ENCODE data around the gene FMNL2.

The FMNL2 gene

GRCh38 chr2:152326710-152327109 lies 8.3 kb upstream of the FMNL2 start:
- DNase-seq (ENCODE audit: low spot score): no peak
- H3K27ac ChIP-seq: no peak overlapping the region
- ChIA-PET CTCF (no interaction called here), POLR2A (ENCODE audit: low non-redundant PET) (no interaction called here)
- no peak for TF ChIP-seq CTCF (conservative IDR thresholded peaks at IDR 0.05; ENCODE audit: low read depth)

- CTCF ChIA-PET: no interaction called here
- H3K27ac ChIP-seq: no peak overlapping the region
- DNase-seq (ENCODE audit: low spot score): no peak
- no peak for TF ChIP-seq CTCF (conservative IDR thresholded peaks at IDR 0.05; ENCODE audit: low read depth)
- POLR2A ChIA-PET (ENCODE audit: low non-redundant PET): no interaction called here
Observed at GRCh38 chr2:152328013-152328412, 7.0 kb upstream of the FMNL2 start.

- no peak overlapping the region for H3K27ac ChIP-seq
- POLR2A ChIA-PET (ENCODE audit: low non-redundant PET): no interaction called here
- TF ChIP-seq CTCF (conservative IDR thresholded peaks at IDR 0.05; ENCODE audit: low read depth): no peak
- CTCF ChIA-PET: no interaction called here
- DNase-seq (ENCODE audit: low spot score): no peak
Observed at GRCh38 chr2:152330235-152330866, 4.6 kb upstream of the FMNL2 start.

- no peak for TF ChIP-seq CTCF (conservative IDR thresholded peaks at IDR 0.05; ENCODE audit: low read depth)
- H3K27ac ChIP-seq: peak overlapping the region; percentile 95
- no peak for DNase-seq (ENCODE audit: low spot score)
- POLR2A ChIA-PET (ENCODE audit: low non-redundant PET): no interaction called here
- CTCF ChIA-PET: interaction anchor here (1.0 kb wide), 2 partner anchors 145 to 246 kb away, joined by 4 to 8 read pairs; no protein-coding TSS in a partner anchor
Observed at GRCh38 chr2:152334701-152335015, 316 bp upstream of the FMNL2 start.

- DNase-seq (ENCODE audit: low spot score): peak; percentile 16
- H3K27ac ChIP-seq: peak overlapping the region; percentile 95
- POLR2A ChIA-PET (ENCODE audit: low non-redundant PET): interaction anchor here (0.8 kb wide), 2 partner anchors 81 to 112 kb away, joined by 3 read pairs; no protein-coding TSS in a partner anchor
- no peak for TF ChIP-seq CTCF (conservative IDR thresholded peaks at IDR 0.05; ENCODE audit: low read depth)
- CTCF ChIA-PET: no interaction called here
Observed at GRCh38 chr2:152335726-152336118, 748 bp downstream of the FMNL2 start.

- ChIA-PET POLR2A (ENCODE audit: low non-redundant PET) (interaction anchor here (0.6 to 0.8 kb wide), 3 partner anchors 81 to 135 kb away, joined by 3 read pairs; no protein-coding TSS in a partner anchor), CTCF (interaction anchor here (0.6 to 1.0 kb wide), 4 partner anchors 112 to 270 kb away, joined by 3 to 4 read pairs (median 3); no protein-coding TSS in a partner anchor)
- H3K27ac ChIP-seq: peak overlapping the region; percentile 95
- no peak for TF ChIP-seq CTCF (conservative IDR thresholded peaks at IDR 0.05; ENCODE audit: low read depth)
- DNase-seq (ENCODE audit: low spot score): peak; percentile 58
Observed at GRCh38 chr2:152336119-152336853, 1.3 kb downstream of the FMNL2 start.
